Neural cell (in vitro differentiated cells): ENCODE measurements around the gene TBL1X. TPM values are rescaled to one million over a fixed set of nuclear protein-coding genes. Genes with fewer than 3 reads are reported as not detected.

Source experiments
- H2AFZ ChIP-seq: fragments of 200-600, 300-800 bp; sonication (generic), shearing (Covaris generic); 2 replicates; pipeline ENCODE4 v1.6.0; 2014; ENCODE audit warnings: low read depth, mild to moderate bottlenecking, antibody characterized with exemption, low read length, moderate library complexity
- H3F3A ChIP-seq: fragments of 200-600 bp; shearing (Covaris generic); 2 replicates; pipeline ENCODE4 v1.6.1; 2016; ENCODE audit warnings: mild to moderate bottlenecking, moderate library complexity, mixed read lengths, antibody characterized with exemption, low read length; ENCODE audit not compliant: insufficient read depth, poor library complexity, severe bottlenecking
- H3K27ac ChIP-seq: fragments of 200-600, 300-800 bp; sonication (generic), shearing (Covaris generic); 2 replicates; pipeline ENCODE4 v1.5.1; 2014; ENCODE audit warnings: mild to moderate bottlenecking, low read length, moderate library complexity
- H3K27me3 ChIP-seq: fragments of 300-800, 200-600 bp; sonication (generic), shearing (Covaris generic); 2 replicates; pipeline ENCODE4 v1.6.0; 2014; ENCODE audit warnings: mild to moderate bottlenecking, low read depth, low read length, moderate library complexity; ENCODE audit not compliant: insufficient read depth
- H3K36me3 ChIP-seq: fragments of 300-800, 200-600 bp; sonication (generic), shearing (Covaris generic); 2 replicates; pipeline ENCODE4 v1.5.1; 2014; ENCODE audit warnings: mild to moderate bottlenecking, antibody characterized with exemption, low read length, moderate library complexity; ENCODE audit not compliant: insufficient read depth
- H3K4me2 ChIP-seq: fragments of 300-800, 200-600 bp; sonication (generic), shearing (Covaris generic); 2 replicates; pipeline ENCODE4 v1.6.0; 2014; ENCODE audit warnings: mild to moderate bottlenecking, low read length
- H3K4me3 ChIP-seq: fragments of 300-800, 200-600 bp; sonication (generic), shearing (Covaris generic); 2 replicates; pipeline ENCODE4 v1.5.1; 2014; ENCODE audit warnings: mild to moderate bottlenecking, low read length, moderate library complexity
- H3K79me2 ChIP-seq: fragments of 200-600 bp; shearing (Covaris generic); replicated peaks from 2 replicates; pipeline ENCODE4 v1.6.0; 2014; ENCODE audit warnings: mild to moderate bottlenecking, low read length, moderate library complexity; ENCODE audit not compliant: insufficient read depth
- H3K9ac ChIP-seq: fragments of 300-800, 200-600 bp; sonication (generic), shearing (Covaris generic); 2 replicates; pipeline ENCODE4 v1.6.1; 2016; ENCODE audit warnings: mild to moderate bottlenecking, low read length, mixed read lengths
- H3K9me2 ChIP-seq: fragments of 200-600 bp; shearing (Covaris generic); 2 replicates; pipeline ENCODE4 v1.6.1; 2016; ENCODE audit warnings: mild to moderate bottlenecking, low read length, mixed read lengths; ENCODE audit not compliant: insufficient read depth
- H3K9me3 ChIP-seq: fragments of 200-600, 300-800 bp; sonication (generic), shearing (Covaris generic); 2 replicates; pipeline ENCODE4 v1.6.1; 2016; ENCODE audit warnings: mild to moderate bottlenecking, mixed run types, low read length, moderate library complexity, mixed read lengths
- H4K20me1 ChIP-seq: fragments of 200-600 bp; shearing (Covaris generic); 2 replicates; pipeline ENCODE4 v1.6.1; 2016; ENCODE audit warnings: mild to moderate bottlenecking, mixed run types; ENCODE audit not compliant: insufficient read depth
- EP300 ChIP-seq: fragments of 450-650 bp; conservative IDR thresholded peaks from 2 replicates; pipeline ENCODE4 v1.6.1; 2014; ENCODE audit warnings: antibody characterized with exemption, mild to moderate bottlenecking, moderate library complexity; ENCODE audit not compliant: poor library complexity, severe bottlenecking
- EZH2 ChIP-seq: fragments of 200-600, 300-800 bp; shearing (Covaris generic), sonication (generic); IDR thresholded peaks from 2 replicates; pipeline ENCODE4 v1.6.1; 2014; ENCODE audit warnings: antibody characterized with exemption, low read length, borderline replicate concordance, mild to moderate bottlenecking; ENCODE audit not compliant: insufficient read depth, poor library complexity, severe bottlenecking
- MXI1 ChIP-seq: fragments of 450-650 bp; conservative IDR thresholded peaks from 2 replicates; pipeline ENCODE4 v1.6.1; 2014; ENCODE audit warnings: antibody characterized with exemption, mild to moderate bottlenecking; ENCODE audit not compliant: poor library complexity, severe bottlenecking
- POLR2AphosphoS5 ChIP-seq: IDR thresholded peaks from 2 replicates; pipeline ENCODE4 v1.6.1; 2012
- RAD21 ChIP-seq: fragments of 450-650 bp; conservative IDR thresholded peaks from 2 replicates; pipeline ENCODE4 v1.6.1; 2014; ENCODE audit warnings: antibody characterized with exemption, mild to moderate bottlenecking, moderate library complexity
- SMC3 ChIP-seq: fragments of 450-650 bp; conservative IDR thresholded peaks from 2 replicates; pipeline ENCODE4 v1.6.1; 2014; ENCODE audit warnings: antibody characterized with exemption, mild to moderate bottlenecking, moderate library complexity; ENCODE audit not compliant: poor library complexity
- TAF1 ChIP-seq: IDR thresholded peaks from 2 replicates; pipeline ENCODE4 v1.6.1; 2012; ENCODE audit warnings: low read depth
- polyA plus RNA-seq: library from polyadenylated mRNA; depleted of rRNA; stranded (reverse); fragments of >200 nt; gene quantifications from 2 replicates; pipeline ENCODE4 v1.2.3, GENCODE V29; 2014
- TF ChIP-seq, protein P1 (sequence below): IDR thresholded peaks from 2 replicates; pipeline ENCODE4 v1.6.1; 2012; ENCODE audit warnings: borderline replicate concordance
- TF ChIP-seq, protein P2 (sequence below): fragments of 450-650 bp; IDR thresholded peaks from 2 replicates; pipeline ENCODE4 v1.5.1; 2014; ENCODE audit warnings: antibody characterized with exemption, mild to moderate bottlenecking, moderate library complexity; ENCODE audit not compliant: poor library complexity, severe bottlenecking

TBL1X gene
- polyA plus RNA-seq, 1 donor from 2014 or later, result 2.2 TPM

DNA sequence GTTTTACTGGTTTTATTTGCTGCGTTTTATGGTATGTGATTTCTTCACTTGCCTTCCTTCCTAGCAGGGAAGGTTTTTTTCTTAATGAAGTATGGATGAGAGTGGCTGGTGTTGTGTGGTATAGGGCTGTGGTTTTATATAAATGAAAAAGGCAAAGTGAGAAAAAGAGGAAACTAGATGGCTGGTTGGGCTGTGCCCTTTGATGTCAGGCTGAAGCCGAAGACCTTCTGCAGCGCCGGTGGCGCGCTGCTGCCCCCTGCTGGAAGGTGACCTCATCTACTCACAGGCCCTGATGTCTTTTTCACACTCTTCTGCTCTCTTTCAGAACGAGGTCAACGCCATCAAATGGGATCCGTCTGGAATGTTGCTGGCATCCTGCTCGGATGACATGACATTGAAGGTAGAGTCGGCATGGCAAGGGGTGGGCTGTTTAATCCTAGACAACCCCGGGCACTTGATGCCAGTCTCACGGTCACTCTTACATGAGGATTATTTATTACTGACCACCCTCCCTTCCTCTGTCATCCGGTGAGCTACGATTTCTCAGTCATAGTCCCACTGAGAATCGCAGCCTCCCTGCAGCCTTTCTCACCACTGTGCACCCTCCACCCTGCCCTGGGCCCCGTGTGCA lies 244.2 kb downstream of the TBL1X start:
- H3K4me2 ChIP-seq, result no peak overlapping the region
- no peaks in the 10 kb centered on the region for H3K9me2 ChIP-seq
- no peaks in the 10 kb centered on the region for H3K36me3 ChIP-seq
- no peak overlapping the region for H3K9ac ChIP-seq
- TF ChIP-seq EP300, result no peak
- TF ChIP-seq RAD21, result peak; percentile 88
- no peak for TF ChIP-seq TAF1
- no peak for TF ChIP-seq POLR2AphosphoS5
- TF ChIP-seq, protein P1, sequence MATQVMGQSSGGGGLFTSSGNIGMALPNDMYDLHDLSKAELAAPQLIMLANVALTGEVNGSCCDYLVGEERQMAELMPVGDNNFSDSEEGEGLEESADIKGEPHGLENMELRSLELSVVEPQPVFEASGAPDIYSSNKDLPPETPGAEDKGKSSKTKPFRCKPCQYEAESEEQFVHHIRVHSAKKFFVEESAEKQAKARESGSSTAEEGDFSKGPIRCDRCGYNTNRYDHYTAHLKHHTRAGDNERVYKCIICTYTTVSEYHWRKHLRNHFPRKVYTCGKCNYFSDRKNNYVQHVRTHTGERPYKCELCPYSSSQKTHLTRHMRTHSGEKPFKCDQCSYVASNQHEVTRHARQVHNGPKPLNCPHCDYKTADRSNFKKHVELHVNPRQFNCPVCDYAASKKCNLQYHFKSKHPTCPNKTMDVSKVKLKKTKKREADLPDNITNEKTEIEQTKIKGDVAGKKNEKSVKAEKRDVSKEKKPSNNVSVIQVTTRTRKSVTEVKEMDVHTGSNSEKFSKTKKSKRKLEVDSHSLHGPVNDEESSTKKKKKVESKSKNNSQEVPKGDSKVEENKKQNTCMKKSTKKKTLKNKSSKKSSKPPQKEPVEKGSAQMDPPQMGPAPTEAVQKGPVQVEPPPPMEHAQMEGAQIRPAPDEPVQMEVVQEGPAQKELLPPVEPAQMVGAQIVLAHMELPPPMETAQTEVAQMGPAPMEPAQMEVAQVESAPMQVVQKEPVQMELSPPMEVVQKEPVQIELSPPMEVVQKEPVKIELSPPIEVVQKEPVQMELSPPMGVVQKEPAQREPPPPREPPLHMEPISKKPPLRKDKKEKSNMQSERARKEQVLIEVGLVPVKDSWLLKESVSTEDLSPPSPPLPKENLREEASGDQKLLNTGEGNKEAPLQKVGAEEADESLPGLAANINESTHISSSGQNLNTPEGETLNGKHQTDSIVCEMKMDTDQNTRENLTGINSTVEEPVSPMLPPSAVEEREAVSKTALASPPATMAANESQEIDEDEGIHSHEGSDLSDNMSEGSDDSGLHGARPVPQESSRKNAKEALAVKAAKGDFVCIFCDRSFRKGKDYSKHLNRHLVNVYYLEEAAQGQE, result no peak
- TF ChIP-seq EZH2, result no peak
- no peak for TF ChIP-seq MXI1
- peak; percentile 90 for TF ChIP-seq SMC3
- TF ChIP-seq, protein P2, sequence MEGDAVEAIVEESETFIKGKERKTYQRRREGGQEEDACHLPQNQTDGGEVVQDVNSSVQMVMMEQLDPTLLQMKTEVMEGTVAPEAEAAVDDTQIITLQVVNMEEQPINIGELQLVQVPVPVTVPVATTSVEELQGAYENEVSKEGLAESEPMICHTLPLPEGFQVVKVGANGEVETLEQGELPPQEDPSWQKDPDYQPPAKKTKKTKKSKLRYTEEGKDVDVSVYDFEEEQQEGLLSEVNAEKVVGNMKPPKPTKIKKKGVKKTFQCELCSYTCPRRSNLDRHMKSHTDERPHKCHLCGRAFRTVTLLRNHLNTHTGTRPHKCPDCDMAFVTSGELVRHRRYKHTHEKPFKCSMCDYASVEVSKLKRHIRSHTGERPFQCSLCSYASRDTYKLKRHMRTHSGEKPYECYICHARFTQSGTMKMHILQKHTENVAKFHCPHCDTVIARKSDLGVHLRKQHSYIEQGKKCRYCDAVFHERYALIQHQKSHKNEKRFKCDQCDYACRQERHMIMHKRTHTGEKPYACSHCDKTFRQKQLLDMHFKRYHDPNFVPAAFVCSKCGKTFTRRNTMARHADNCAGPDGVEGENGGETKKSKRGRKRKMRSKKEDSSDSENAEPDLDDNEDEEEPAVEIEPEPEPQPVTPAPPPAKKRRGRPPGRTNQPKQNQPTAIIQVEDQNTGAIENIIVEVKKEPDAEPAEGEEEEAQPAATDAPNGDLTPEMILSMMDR, result peak; percentile 80
- H3K4me3 ChIP-seq, result no peak overlapping the region
- H3K9me3 ChIP-seq, result no peaks in the 10 kb centered on the region
- H3F3A ChIP-seq, result no peaks in the 10 kb centered on the region
- no peaks in the 10 kb centered on the region for H3K79me2 ChIP-seq
- no peak overlapping the region for H2AFZ ChIP-seq
- H3K27ac ChIP-seq, result no peak overlapping the region
- no peaks in the 10 kb centered on the region for H3K27me3 ChIP-seq
- H4K20me1 ChIP-seq, result no peaks in the 10 kb centered on the region

DNA sequence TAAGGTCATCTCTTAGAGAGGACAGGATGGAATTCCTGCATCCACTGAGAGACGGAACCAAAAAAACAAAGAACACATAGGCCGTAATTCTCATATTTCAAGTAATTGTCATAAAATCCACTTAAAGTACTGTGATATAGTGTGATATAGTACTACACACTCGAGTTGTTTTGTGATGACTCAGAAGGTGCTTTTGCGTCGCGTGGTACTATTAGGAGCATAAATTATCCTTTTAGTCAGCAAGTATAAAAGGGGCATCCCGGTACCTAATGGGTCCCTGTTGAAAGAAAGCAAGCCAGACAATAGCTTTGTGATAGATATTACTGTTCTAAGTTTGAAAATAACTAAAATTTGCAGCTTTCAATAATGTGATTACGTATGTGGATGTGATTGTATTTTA lies 245.5 kb downstream of the TBL1X start:
- Histone ChIP-seq H2AFZ (no peak overlapping the region), H3K79me2 (no peaks in the 10 kb centered on the region)

More for the DNA sequence above, 245.5 kb downstream of the TBL1X start:
- Histone ChIP-seq H3K9me2 (no peaks in the 10 kb centered on the region), H3K4me3 (no peak overlapping the region), H3K4me2 (no peak overlapping the region), H3K9ac (no peak overlapping the region), H3K36me3 (no peaks in the 10 kb centered on the region), H3F3A (no peaks in the 10 kb centered on the region), H3K27ac (no peak overlapping the region), H3K9me3 (no peaks in the 10 kb centered on the region), H4K20me1 (no peaks in the 10 kb centered on the region), H3K27me3 (no peaks in the 10 kb centered on the region)
- TF ChIP-seq, protein P1, result no peak
- TF ChIP-seq, protein P2, result no peak
- TF ChIP-seq EP300, result no peak
- TF ChIP-seq TAF1, result no peak
- TF ChIP-seq EZH2, result no peak
